Activated effector memory CD4-positive, alpha-beta T cell treated with anti-CD3 and anti-CD28 coated beads, Interleukin-2, amount 50 U/mL, for 16 hours (primary cell): ENCODE results near the gene SLC17A7.
"Not testable (repeated sequence)": the region's sequence is repeated elsewhere in the genome, so short reads cannot be mapped to it uniquely, and the experiment has no call there.

Experiments
- DNase-seq: peaks from one replicate; pipeline ENCODE4 v3.0.0-alpha.2; 2020

SLC17A7 gene

DNA sequence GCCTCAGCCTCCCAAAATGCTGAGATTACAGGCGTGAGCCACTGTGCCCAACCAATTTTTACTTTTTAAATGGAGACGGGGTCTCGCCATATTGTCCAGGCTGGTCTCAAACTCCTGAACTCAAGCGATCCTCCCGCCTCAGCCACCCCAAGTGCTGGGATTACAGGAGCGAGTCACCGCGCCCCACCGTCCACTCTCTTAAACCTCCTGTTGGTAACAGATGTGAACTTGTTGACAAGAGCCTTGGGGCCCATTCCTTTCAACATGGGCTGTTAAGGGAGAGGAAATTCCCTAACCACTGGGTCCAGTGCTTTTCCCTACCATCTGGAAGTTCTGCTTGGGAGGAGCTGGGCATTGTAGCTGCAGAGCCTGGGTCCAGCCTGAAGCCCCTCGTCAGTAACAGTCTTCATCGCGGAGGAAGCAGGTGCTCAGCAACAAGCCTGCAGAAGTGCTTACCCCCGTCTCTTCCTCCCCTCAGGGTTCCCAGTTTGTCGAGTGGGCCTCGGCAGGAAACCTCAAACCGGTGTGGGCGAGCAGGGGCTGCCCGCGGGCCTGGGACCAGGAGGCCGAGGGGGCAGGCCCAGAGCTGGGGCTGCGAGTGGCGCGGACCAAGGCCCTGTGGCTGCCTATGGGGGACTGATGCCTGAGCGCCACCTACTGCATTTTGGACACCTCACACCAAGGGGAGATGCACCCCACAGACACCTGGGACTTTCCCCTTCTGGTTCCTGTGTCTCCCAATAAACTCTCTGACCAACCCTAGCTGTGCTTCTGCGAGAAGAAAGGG, 28.7 kb upstream of the SLC17A7 start:
- DNase-seq = peak; percentile 91

DNA sequence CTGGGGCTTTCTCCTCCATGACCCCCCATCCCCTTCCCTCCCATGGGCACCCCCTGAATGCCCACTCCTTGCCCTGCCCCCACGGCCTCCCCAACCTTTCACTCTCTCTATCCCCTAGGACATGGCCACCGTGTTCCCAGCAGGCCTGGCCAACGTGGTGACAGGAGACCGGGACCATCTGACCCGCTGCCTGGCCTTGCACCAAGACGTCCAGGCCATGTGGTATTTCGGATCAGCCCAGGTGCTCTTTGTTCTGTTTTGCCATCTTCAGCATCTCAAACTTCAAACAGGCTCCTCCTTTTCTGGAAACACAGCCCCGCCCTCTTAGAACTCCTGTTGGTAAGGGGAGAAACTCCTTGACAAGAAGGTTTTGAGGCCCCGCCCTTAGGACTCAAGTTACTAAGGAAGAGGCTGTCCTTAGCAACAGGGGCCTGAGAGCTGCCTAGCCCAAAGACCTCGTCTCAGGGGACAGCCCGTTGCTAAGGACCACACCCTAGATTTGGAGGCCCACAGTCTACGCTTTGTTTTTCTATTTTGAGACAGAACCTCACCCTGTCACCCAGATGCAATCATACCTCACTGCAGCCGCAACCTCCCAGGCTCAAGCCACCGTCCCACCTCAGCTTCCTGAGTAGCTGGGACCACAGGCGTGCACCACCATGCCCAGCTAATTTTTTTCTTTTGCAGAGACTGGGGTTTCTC, 27.6 kb upstream of the SLC17A7 start:
- DNase-seq = peak; percentile 92

DNA sequence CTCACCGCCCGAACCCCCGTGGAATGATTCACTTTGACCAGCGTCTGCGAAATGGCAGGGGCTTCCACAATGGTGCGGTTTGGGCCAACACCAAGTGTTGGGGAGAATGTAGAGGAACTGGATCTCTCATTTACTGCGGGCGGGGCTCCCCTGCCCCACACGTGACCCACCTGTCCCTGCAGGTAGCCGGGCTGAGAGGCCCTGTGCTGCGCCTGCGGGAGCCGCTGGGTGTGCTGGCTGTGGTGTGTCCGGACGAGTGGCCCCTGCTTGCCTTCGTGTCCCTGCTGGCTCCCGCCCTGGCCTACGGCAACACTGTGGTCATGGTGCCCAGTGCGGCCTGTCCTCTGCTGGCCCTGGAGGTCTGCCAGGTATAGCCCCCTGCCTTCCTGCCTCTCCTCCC, 26.9 kb upstream of the SLC17A7 start:
- no peak for DNase-seq

DNA sequence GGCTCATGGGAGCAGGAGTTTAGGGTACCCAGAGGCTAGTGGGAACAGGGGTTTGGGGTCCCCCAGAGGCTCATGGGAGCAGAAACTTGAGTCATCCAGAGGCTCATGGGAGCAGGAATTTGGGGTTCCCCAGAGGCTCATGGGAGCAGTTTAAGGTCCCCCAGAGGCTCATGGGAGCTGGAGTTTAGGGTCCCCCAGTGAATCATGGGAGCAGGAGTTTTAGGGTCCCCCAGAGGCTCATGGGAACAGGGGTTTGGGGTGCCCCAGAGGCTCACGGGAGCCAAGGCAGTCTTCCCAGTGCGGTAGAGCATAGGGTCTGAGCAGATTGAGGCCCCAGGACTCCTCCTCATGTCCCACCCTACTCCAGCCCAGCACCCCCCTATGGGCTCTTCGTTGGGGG, 24.0 kb upstream of the SLC17A7 start:
- no peak for DNase-seq

DNA sequence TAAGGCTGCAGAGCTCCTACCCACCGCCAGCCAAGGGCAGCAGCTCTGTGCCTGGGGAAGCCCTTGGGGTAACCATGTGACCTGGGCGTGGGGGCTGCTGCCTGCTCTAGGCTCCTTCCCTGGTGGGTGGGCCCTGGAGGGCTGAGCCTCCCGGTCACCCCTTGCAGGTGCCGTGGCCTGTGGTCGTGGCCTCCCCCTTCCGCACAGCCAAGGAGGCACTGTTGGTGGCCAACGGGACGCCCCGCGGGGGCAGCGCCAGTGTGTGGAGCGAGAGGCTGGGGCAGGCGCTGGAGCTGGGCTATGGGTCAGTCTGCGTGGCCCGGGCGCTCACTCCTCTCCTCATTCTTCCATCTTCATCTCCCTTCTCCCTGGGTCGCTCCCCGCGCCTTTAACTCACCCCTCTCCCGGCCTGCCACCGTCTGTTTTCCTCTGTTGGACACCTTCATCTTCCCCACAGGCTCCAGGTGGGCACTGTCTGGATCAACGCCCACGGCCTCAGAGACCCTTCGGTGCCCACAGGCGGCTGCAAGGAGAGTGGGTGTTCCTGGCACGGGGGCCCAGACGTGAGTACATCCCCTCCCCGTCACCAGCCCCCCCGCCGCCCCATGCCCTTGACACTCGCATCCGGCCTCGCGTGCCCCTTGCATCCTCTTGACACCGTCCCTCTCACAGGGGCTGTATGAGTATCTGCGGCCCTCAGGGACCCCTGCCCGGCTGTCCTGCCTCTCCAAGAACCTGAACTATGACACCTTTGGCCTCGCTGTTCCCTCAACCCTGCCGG, 22.8 kb upstream of the SLC17A7 start:
- no peak for DNase-seq

DNA sequence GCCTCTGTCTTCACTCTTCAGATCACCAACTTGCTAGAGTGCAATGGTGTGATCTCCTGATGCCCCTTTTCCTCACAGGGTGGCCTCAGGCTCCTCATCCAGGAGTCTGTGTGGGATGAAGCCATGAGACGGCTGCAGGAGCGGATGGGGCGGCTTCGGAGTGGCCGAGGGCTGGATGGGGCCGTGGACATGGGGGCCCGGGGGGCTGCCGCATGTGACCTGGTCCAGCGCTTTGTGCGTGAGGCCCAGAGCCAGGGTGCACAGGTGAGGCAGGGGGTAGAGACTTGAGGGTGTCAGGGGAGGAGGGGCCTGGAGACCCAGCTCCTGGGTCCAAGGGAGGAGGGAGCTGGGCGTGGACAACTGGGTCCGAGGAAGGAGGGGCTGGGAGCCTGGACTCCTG, 21.2 kb upstream of the SLC17A7 start:
- no peak for DNase-seq

DNA sequence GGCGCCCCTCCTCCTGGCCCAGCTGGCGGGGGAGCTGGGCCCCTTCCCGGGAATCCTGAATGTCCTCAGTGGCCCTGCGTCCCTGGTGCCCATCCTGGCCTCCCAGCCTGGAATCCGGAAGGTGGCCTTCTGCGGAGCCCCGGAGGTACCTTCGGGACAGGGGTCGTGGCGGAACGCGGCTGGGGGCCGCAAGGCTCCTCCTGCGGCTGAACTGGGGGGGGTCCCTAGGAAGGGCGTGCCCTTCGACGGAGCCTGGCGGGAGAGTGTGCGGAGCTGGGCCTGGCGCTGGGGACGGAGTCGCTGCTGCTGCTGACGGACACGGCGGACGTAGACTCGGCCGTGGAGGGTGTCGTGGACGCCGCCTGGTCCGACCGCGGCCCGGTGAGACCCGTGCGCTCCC, 20.3 kb upstream of the SLC17A7 start:
- DNase-seq = no peak

DNA sequence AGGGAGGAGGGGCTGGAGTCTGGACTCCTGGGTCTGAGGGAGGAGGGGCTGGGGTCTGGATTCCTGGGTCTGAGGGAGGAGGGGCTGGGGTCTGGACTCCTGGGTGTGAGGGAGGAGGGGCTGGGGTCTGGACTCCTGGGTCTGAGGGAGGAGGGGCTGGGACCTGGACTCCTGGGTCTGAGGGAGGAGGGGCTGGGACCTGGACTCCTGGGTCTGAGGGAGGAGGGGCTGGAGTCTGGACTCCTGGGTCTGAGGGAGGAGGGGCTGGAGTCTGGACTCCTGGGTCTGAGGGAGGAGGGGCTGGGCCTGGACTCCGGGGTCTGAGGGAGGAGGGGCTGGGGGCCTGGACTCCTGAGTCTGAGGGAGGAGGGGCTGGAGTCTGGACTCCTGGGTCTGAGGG, 19.8 kb upstream of the SLC17A7 start:
- DNase-seq = not testable (repeated sequence)

DNA sequence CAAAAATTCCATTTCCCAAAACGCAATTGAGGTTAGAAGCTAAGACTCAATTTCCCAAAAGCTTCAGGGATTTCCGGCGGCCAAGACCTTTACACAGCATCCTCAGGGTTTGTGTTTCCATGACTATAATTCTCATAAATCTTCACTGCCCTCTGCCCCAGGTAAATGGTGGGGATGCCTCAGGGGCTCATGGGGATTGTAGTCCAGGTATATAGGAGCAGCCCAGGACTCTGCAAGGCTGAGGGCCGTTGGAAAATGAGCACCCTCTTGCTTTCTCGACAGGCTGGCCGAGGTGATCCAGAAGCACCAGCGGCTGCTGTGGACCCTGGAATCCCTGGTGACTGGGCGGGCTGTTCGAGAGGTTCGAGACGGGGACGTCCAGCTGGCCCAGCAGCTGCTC, 18.1 kb upstream of the SLC17A7 start:
- no peak for DNase-seq

DNA sequence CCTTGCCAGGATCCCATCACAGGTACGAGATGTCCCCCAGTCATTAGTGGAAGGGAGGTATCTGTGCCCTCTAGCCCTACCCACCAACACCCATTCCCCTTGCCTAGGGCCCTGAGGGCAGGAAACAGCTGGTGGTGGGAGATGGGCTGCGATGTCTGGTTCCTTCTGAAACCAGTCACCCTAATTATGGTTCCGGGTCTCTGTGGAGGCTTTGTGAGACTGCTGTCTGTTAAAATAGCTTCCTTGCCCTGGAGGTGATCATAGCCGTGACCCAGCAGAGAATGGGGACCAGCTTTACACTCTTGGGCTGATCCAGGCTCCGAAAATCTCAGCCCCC, 17.2 kb upstream of the SLC17A7 start:
- DNase-seq = no peak

DNA sequence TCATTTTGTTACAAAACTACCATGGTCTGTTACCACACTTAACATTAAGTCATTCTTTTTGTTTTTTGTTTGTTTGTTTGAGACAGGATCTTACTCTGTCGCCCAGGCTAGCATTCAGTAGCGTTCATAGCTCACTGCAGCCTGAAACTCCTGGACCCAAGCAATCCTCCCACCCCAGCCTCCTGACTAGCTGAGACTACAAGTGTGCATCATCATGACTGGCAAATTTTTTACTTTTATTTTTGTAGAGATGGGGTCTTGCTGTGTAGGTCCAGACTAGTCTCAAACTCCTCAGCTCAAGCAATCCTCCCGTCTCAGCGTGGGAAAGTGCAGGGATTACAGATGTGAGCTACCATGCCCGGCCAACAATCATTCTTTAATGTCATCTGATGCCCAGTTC, 15.0 kb upstream of the SLC17A7 start:
- no peak for DNase-seq

DNA sequence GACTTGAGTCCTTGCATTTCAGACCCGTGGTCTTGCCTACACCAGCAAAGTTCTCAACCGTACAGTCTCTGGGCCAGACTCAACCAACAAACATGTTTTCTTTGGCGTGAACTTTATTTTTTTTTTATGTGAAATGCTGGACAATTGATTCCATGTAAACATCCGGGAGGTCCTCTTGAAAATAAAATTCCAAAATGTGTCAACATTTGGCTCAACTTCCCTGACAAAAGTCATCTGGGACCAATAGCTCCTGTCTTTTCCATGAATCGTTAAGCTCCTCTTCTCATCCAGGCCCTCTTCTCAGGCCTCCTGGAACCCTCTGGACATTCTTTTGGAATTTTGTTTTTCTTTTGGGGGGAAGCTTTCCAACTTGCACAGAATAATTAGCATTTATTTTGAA, 14.4 kb upstream of the SLC17A7 start:
- no peak for DNase-seq

DNA sequence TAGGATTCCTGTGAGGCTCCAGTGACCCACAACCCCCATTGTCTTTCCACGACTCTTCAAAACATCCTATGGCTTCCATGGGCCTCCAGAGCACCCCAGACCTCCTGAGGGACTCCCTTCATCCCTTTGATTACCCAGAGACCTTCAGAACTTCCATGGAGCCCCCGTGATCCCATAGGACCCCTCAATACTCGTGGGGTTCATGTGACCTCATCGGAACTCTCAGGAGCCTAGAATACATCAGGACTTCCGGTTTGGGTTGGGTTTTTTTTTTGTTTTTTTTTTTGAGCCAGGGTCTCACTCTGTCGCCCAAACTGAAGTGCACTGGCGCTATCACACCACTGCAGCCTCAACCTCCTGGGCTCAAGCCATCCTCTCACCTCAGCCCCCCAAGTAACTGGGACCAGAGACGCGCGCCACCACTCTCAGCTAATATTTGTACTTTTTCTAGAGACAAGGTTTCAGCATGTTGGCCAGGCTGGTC, 12.5 kb upstream of the SLC17A7 start:
- DNase-seq = no peak

DNA sequence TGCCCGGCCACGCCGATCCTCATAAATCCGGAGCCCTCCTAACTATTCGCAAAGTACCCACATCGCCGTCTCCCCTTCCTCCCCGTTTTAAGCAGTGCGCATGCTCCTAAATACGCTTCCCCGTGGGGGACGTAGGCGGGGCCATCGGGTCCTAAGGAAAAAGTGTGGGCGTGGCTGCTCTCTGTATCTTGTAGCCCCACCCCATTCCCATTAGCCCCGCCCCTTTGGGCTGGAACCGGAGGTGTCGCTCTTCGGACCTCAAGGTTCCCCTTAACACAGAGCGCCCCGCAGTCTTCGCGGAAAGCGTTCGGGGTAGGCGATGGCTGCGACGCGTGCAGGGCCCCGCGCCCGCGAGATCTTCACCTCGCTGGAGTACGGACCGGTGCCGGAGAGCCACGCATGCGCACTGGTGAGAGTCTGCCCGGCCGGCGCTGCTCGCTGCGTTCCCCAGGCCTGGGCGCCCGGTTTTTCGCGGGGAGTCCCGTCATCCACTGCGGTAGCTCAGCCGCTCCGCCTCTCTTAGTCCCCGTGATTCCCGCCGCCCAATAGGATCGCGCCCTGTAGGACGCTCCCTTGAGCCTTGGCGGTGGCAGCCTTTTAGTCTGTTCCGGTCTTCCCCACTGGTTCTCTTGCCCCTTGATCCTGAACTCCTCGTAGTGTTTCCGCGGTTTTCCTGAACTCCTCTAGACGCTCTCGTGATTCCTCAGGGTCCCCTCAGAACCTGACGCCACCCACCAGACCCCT, 11.9 kb upstream of the SLC17A7 start, which contains the start of gene ALDH16A1:
Gene ALDH16A1, plus strand, starts transcription at position 213 of the 744 bp plus-strand sequence. Its CDS starts 107 bp downstream, at position 320.
- peak; percentile 99 for DNase-seq

DNA sequence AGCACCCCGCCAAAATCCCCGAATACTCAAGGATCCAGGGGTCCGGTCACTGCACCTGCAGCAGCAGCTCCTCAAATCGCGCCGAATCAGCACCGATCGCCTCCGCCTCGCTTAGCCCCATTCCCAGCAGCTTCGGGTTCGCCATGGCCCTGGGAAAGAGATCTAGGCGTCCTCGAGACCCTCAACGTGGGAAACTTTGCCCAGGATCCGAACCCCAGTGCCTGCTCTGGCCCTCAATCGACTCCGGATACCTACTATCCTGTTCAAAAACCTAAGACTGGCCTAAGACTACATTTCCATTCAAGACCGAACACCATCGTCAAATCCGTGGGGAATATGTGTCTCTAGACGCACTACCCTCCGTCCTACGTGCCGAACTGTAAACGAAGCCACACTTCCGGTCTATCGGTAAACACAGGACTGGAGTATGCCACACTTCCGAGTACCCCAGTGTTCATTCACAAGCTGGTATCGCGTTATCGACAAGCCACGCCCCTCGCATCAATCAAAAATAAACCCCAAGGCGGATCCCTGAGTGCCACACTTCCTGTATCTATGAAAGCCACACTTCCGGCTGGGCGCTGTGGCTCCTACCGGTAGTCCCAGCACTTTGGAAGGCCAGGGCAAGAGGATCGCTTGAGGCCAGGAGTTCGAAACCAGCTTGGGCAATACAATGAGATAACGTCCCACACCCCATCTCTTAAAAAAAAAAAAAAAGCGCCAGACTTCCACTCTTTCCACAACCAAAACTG, 10.3 kb upstream of the SLC17A7 start, which contains the start of gene PIH1D1:
Gene PIH1D1, minus strand, starts transcription at position 385 of the 752 bp plus-strand sequence. Its CDS starts 240 bp downstream, at position 145.
- peak; percentile 97 for DNase-seq

DNA sequence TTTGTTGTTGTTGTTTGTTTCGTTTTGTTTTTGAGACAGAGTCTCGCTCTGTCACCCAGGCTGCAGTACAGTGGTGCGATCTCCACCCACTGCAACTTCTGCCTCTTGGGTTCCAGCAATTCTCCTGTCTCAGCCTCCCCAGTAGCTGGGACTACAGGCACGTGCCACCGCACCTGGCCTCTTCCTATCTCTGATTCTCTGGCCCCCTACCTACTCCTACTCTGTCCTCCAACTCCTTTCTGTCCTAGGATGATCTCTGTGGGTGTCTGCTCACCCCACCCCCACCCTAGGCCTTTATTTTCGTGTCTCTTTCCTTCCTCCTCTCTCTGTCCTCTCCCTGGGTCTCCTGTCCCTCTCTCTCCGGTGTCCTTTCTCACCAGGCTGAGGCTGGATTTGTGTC, 9.1 kb upstream of the SLC17A7 start:
- DNase-seq = no peak

DNA sequence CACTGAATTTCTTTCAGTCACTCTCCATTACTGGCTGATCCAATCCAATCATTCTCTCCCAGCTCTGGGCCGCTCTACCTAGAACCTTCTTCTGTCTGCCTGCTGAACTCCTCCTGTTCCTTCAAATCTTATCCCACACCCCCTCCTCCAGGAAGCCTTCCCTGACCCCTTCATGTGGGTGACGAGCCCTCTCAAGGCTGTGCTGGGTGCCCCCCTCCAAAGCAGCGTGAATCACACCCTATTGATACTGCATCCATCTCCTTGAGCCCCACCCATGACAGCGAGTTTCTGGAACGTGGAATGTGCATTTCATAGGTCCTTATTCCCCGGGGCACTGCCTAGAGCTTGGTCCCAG, 7.1 kb upstream of the SLC17A7 start:
- DNase-seq = no peak

DNA sequence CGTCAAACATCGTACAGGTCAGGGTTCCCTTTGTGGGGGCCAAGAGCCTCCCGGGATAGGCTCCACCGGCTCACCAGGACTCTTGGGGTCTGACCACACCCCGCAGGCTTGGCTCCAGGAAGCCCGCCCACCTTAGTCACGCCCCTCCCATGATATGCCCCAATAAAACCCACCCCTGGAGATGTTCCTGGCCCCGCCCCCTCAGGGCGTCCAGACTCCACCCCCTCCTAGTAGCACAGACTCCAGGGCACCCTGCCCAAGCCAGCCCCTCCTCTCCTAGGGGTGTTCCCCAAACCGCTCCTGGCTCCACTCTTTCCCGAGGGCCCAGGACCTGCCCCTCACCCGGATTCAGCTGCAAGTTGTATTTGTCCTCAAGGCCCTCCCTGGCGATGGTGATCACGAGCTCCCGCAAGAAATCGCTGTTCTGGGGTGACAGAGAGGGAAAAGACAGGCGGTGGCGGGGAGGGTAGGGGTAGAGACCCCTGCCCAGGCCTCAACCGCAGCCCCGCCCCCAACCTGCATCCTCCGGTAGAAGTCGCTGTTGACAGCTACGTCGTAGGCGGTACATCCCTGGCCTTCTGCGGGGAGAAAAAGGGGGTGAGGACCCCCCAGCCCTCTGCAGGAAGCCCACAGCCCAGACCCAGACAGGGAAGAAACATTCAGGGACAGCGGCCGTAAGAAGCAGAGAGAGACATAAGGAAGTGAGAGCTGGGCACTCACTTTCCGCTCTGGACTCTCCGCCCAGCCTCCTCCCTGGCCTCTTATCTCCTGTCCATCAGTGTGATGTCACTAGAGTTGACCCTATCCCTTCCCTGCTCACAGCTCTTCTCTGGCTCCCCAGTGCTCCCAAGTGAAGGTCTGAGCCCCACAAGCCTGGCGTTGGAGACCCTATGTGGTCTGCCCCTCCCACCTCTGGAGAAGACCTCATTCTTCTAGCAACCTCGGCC, 6.4 kb upstream of the SLC17A7 start:
- DNase-seq = no peak

DNA sequence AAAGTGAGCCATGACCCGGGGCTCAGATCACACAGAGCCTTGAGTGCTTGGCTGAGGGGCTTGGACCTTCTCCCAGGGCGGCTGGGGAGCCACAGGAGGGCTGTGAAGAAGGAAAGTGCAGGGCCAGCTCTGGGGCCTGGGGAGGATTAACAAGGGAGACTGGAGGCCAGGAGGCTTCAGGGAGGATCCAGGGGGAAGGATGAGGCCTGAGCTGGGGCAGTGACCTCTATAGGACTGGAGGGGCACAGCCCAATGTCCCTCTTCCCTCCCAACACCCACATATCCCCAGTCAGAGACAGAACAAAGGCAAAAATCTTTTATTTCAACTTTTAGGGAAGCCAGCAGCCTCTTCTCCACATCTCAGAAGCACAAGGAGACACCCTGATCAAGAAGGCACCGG, 4.7 kb upstream of the SLC17A7 start:
- no peak for DNase-seq

DNA sequence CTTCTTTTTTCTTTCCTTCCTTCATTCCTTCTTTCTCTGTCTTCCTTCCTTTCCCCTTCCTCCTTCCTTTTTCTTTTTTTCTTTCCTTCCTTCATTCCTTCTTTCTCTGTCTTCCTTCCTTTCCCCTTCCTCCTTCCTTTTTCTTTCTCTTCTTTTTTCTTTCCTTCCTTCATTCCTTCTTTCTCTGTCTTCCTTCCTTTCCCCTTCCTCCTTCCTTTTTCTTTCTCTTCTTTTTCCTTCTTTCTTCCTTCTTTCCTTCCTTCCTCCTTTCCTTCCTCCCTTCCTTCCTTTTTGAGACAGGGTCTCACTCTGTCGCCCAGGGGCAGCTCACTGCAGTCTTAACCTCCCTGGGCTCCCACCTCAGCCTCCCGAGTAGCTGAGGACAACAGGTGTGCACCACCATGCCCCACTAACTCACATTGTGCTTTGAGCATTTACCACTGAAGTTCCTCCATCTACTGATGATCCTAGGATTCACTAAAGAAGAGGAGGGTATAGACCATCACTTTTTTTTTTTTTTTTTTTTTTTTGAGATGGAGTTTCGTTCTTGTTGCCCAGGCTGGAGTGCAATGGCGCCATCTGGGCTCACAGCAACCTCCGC, 2.9 kb upstream of the SLC17A7 start:
- not testable (repeated sequence) for DNase-seq
